PC-3 (cell line): Measurements from ENCODE around the gene MRPL39. TPM values are rescaled to one million over a fixed set of nuclear protein-coding genes. Genes with fewer than 3 reads are reported as not detected.

Experiments
- ATAC-seq: fragments of 200-7000 bp; cut with Tn5 transposase; 2 replicates; pipeline ENCODE4 v1.9.1; 2020; ENCODE audit warnings: mild to moderate bottlenecking, moderate library complexity
- BruUV-seq: library from RNA; stranded (reverse); fragments of 400-500 nt; replicated peaks from 2 replicates; lab custom pipeline; 2021; lab: Mats Ljungman, UMichigan
- CTCF ChIA-PET: fragments of 300-600 bp; sonication (Branson Sonifier 250); formaldehyde crosslinking; loops from one replicate; lab custom pipeline; 2022; ENCODE audit warnings: antibody characterized with exemption; lab: Charles Lee
- POLR2A ChIA-PET: fragments of 300-600 bp; sonication (Branson Sonifier 250); formaldehyde crosslinking; loops from one replicate; lab custom pipeline; 2022; ENCODE audit warnings: antibody characterized with exemption; ENCODE audit not compliant: unreplicated experiment; lab: Charles Lee
- DNase-seq: peaks from one replicate; pipeline ENCODE4 v3.0.0-alpha.2; 2015
- H2AFZ ChIP-seq: fragments of 300-600 bp; sonication (generic); 2 replicates; pipeline ENCODE4 v1.6.0; 2016; ENCODE audit warnings: antibody characterized with exemption, low read length
- H3F3A ChIP-seq: fragments of 300-600 bp; sonication (generic); one replicate; pipeline ENCODE4 v1.6.0; 2017; ENCODE audit warnings: antibody characterized with exemption, low read length, control low read depth, mild to moderate bottlenecking; ENCODE audit not compliant: unreplicated experiment
- H3K27ac ChIP-seq: fragments of 300-600 bp; sonication (generic); 2 replicates; pipeline ENCODE4 v1.5.1; 2016; ENCODE audit warnings: mild to moderate bottlenecking, low read length
- H3K27me3 ChIP-seq: fragments of 300-600 bp; sonication (generic); 2 replicates; pipeline ENCODE4 v1.6.1; 2016; ENCODE audit warnings: low read length, mixed read lengths
- H3K36me3 ChIP-seq: fragments of 300-600 bp; sonication (generic); 2 replicates; pipeline ENCODE4 v1.6.1; 2016; ENCODE audit warnings: low read depth, mixed run types, low read length, mixed read lengths
- H3K4me1 ChIP-seq: fragments of 300-600 bp; sonication (generic); 2 replicates; pipeline ENCODE4 v1.5.1; 2016; ENCODE audit warnings: low read length; ENCODE audit not compliant: insufficient read depth
- H3K4me2 ChIP-seq: fragments of 300-600 bp; sonication (generic); 2 replicates; pipeline ENCODE4 v1.6.0; 2016; ENCODE audit warnings: low read length
- H3K4me3 ChIP-seq: fragments of 300-600 bp; sonication (generic); 2 replicates; pipeline ENCODE4 v1.5.1; 2016; ENCODE audit warnings: mild to moderate bottlenecking, low read length, mixed read lengths
- H3K79me2 ChIP-seq: fragments of 300-600 bp; sonication (generic); 2 replicates; pipeline ENCODE4 v1.6.1; 2017; ENCODE audit warnings: low read length, mixed read lengths
- H3K9ac ChIP-seq: fragments of 300-600 bp; sonication (generic); 2 replicates; pipeline ENCODE4 v1.6.0; 2016; ENCODE audit warnings: mild to moderate bottlenecking, low read length
- H3K9me2 ChIP-seq: fragments of 300-600 bp; sonication (generic); replicated peaks from 2 replicates; pipeline ENCODE4 v1.6.1; 2016; ENCODE audit warnings: mixed run types, low read length, mixed read lengths
- H3K9me3 ChIP-seq: fragments of 300-600 bp; sonication (generic); 2 replicates; pipeline ENCODE4 v1.6.1; 2016; ENCODE audit warnings: low read length, mixed read lengths
- H4K20me1 ChIP-seq: fragments of 300-600 bp; sonication (generic); 2 replicates; pipeline ENCODE4 v1.6.1; 2016; ENCODE audit warnings: low read length, mixed read lengths
- CTCF ChIP-seq: fragments of 300-600 bp; sonication (generic); conservative IDR thresholded peaks from 2 replicates; pipeline ENCODE4 v1.5.1; 2017; ENCODE audit warnings: antibody characterized with exemption, low read depth, mild to moderate bottlenecking, low read length
- EZH2 ChIP-seq: fragments of 300-600 bp; sonication (generic); IDR thresholded peaks from one replicate; pipeline ENCODE4 v1.6.1; 2017; ENCODE audit warnings: antibody characterized with exemption, mild to moderate bottlenecking, low read length; ENCODE audit not compliant: unreplicated experiment
- EZH2phosphoT487 ChIP-seq: fragments of 300-600 bp; sonication (generic); IDR thresholded peaks from 2 replicates; pipeline ENCODE4 v1.6.1; 2018; ENCODE audit warnings: mild to moderate bottlenecking, antibody characterized with exemption, low read length, borderline replicate concordance
- intact Hi-C: fragments of 100-400 bp; cut with micrococcal nuclease; formaldehyde crosslinking; loops from 2 replicates; pipeline ENCODE4 v1.9.0; 2023
- total RNA-seq: library from RNA; depleted of rRNA; stranded (reverse); fragments of >200 nt; gene quantifications from 2 replicates; pipeline ENCODE4 v1.2.3, GENCODE V29; 2014

MRPL39 gene
- total RNA-seq, 1 experiment from 2014 or later, result 107 TPM

- CTCF ChIA-PET, result no interaction called here
- no peaks in the 10 kb centered on the region for H3K79me2 ChIP-seq
- DNase-seq (no peak), ATAC-seq (no peak)
- no TSS peak for BruUV-seq
- TF ChIP-seq CTCF, result no peak
- TF ChIP-seq EZH2, result no peak
- no peak for TF ChIP-seq EZH2phosphoT487
- peaks cover 17% of the 10 kb centered on the region for H3K4me1 ChIP-seq
- no peak overlapping the region for H3K27ac ChIP-seq
- H3F3A ChIP-seq, result no peaks in the 10 kb centered on the region
- no peaks in the 10 kb centered on the region for H3K36me3 ChIP-seq
- H3K9ac ChIP-seq, result no peak overlapping the region
- no peaks in the 10 kb centered on the region for H3K27me3 ChIP-seq
- H4K20me1 ChIP-seq, result no peaks in the 10 kb centered on the region
- POLR2A ChIA-PET, result no interaction called here
- no peaks in the 10 kb centered on the region for H3K9me3 ChIP-seq
- intact Hi-C loops, result no loop called here
- no peak overlapping the region for H3K4me2 ChIP-seq
- H3K9me2 ChIP-seq, result no peaks in the 10 kb centered on the region
- H2AFZ ChIP-seq, result no peak overlapping the region
- no peak overlapping the region for H3K4me3 ChIP-seq
Measured at GRCh38 chr21:25559746-25560145, 47.5 kb downstream of the MRPL39 start.

GRCh38 chr21:25558123-25558522 is 49.2 kb downstream of the MRPL39 start:
- no TSS peak for BruUV-seq
- Histone ChIP-seq H3F3A (no peaks in the 10 kb centered on the region), H3K4me1 (peaks cover 17% of the 10 kb centered on the region), H2AFZ (no peak overlapping the region), H3K4me3 (no peak overlapping the region), H3K79me2 (no peaks in the 10 kb centered on the region), H3K9me2 (no peaks in the 10 kb centered on the region), H3K36me3 (no peaks in the 10 kb centered on the region), H3K9ac (no peak overlapping the region), H3K27me3 (no peaks in the 10 kb centered on the region), H3K4me2 (no peak overlapping the region), H3K9me3 (no peaks in the 10 kb centered on the region), H3K27ac (no peak overlapping the region), H4K20me1 (no peaks in the 10 kb centered on the region)
- ChIA-PET POLR2A (no interaction called here), CTCF (no interaction called here)
- DNase-seq (no peak), ATAC-seq (no peak)
- no peak for TF ChIP-seq EZH2
- TF ChIP-seq EZH2phosphoT487, result no peak
- no peak for TF ChIP-seq CTCF
- intact Hi-C loops, result no loop called here

GRCh38 chr21:25557180-25557579 is 50.1 kb downstream of the MRPL39 start:
- Histone ChIP-seq H3K27ac (no peak overlapping the region), H3K27me3 (no peaks in the 10 kb centered on the region), H3K9me3 (no peaks in the 10 kb centered on the region), H4K20me1 (no peaks in the 10 kb centered on the region), H3K4me2 (no peak overlapping the region), H3K9me2 (no peaks in the 10 kb centered on the region), H3K9ac (no peak overlapping the region), H3K36me3 (no peaks in the 10 kb centered on the region), H2AFZ (no peak overlapping the region), H3K4me3 (no peak overlapping the region), H3K4me1 (peaks cover 17% of the 10 kb centered on the region), H3K79me2 (no peaks in the 10 kb centered on the region), H3F3A (no peaks in the 10 kb centered on the region)
- ATAC-seq (peak; percentile 94), DNase-seq (peak; percentile 51)
- no peak for TF ChIP-seq EZH2
- intact Hi-C loops, result no loop called here
- BruUV-seq, result no TSS peak
- POLR2A ChIA-PET, result no interaction called here
- CTCF ChIA-PET, result no interaction called here
